Glomerular visceral epithelial cell (primary cell): ENCODE data around the gene STX18.
"Not testable (repeated sequence)": the region's sequence is repeated elsewhere in the genome, so short reads cannot be mapped to it uniquely, and the experiment has no call there.

ENCODE experiments used
- DNase-seq: peaks from one replicate; pipeline ENCODE4 v3.0.0-alpha.2; 2016; ENCODE audit errors: extremely low spot score

Gene STX18

GRCh38 chr4:4422117-4422516 lies 119.7 kb downstream of the STX18 start:
- not testable (repeated sequence) for DNase-seq

GRCh38 chr4:4421356-4421755 lies 120.5 kb downstream of the STX18 start:
- DNase-seq: no peak

- no peak for DNase-seq
Measured at GRCh38 chr4:4420421-4420820, 121.4 kb downstream of the STX18 start.

GRCh38 chr4:4419896-4420295 lies 122.0 kb downstream of the STX18 start:
- no peak for DNase-seq

- DNase-seq: no peak
Measured at GRCh38 chr4:4418676-4419390, 123.0 kb downstream of the STX18 start.

- DNase-seq: no peak
Measured at GRCh38 chr4:4417886-4418285, 124.0 kb downstream of the STX18 start.

- no peak for DNase-seq
Measured at GRCh38 chr4:4416981-4417380, 124.9 kb downstream of the STX18 start.

- DNase-seq: no peak
Measured at GRCh38 chr4:4415806-4416805, 125.7 kb downstream of the STX18 start.

GRCh38 chr4:4415107-4415805 lies 126.6 kb downstream of the STX18 start:
- DNase-seq: no peak

- DNase-seq: no peak
Measured at GRCh38 chr4:4413806-4414205, 128.0 kb downstream of the STX18 start.

- DNase-seq: no peak
Measured at GRCh38 chr4:4413373-4413725, 128.5 kb downstream of the STX18 start.

- DNase-seq: no peak
Measured at GRCh38 chr4:4412641-4413372, 129.0 kb downstream of the STX18 start.

GRCh38 chr4:4411906-4412305 lies 129.9 kb downstream of the STX18 start:
- DNase-seq: no peak

GRCh38 chr4:4410271-4410670 lies 131.6 kb downstream of the STX18 start:
- DNase-seq: no peak

- DNase-seq: no peak
Measured at GRCh38 chr4:4409416-4410115, 132.3 kb downstream of the STX18 start.

GRCh38 chr4:4408576-4409335 lies 133.1 kb downstream of the STX18 start:
- no peak for DNase-seq

GRCh38 chr4:4408132-4408523 lies 133.7 kb downstream of the STX18 start:
- DNase-seq: no peak

- DNase-seq: no peak
Measured at GRCh38 chr4:4407299-4408131, 134.3 kb downstream of the STX18 start.
